ENCODE data around the gene TBC1D4. TPM values are rescaled to one million over a fixed set of nuclear protein-coding genes. Genes with fewer than 3 reads are reported as not detected.
"Not testable (repeated sequence)": the region's sequence is repeated elsewhere in the genome, so short reads cannot be mapped to it uniquely, and the experiment has no call there.

The TBC1D4 gene
- total and polyA plus RNA-seq, 10 donors: 10.1 to 67.0 (median 21.6) TPM

DNA sequence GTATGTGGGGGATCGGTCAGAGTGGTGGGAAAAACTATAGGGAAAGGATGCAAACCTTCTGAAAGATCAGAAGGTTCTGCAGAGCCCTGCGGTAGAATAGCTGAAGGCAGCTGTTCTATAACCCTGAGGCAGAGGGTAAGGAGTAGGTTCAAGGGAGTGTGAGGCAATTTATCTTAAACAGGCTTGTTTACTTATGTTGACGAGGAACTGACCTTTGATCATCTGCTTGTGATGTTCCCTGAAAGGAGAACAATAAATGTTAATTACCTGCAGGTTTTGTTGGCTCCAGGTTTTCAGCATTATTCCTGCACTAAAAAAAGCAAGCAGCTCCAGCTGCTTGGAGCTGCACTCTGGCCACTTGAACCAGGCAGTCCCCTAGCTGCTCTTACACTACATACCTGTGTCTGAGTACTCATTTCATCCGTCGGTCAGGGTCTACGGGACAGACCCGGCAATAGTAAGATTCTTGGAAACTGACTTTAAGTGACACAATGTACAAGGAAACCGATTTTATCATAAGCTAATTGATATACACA, 202.1 kb downstream of the TBC1D4 start:
- WGBS, 5 donors: 90 to 95% (median 91%) methylated on average over 8 of the region's 8 CpGs
- H3K4me3 ChIP-seq: no peak overlapping the region
- TF ChIP-seq, protein P1, sequence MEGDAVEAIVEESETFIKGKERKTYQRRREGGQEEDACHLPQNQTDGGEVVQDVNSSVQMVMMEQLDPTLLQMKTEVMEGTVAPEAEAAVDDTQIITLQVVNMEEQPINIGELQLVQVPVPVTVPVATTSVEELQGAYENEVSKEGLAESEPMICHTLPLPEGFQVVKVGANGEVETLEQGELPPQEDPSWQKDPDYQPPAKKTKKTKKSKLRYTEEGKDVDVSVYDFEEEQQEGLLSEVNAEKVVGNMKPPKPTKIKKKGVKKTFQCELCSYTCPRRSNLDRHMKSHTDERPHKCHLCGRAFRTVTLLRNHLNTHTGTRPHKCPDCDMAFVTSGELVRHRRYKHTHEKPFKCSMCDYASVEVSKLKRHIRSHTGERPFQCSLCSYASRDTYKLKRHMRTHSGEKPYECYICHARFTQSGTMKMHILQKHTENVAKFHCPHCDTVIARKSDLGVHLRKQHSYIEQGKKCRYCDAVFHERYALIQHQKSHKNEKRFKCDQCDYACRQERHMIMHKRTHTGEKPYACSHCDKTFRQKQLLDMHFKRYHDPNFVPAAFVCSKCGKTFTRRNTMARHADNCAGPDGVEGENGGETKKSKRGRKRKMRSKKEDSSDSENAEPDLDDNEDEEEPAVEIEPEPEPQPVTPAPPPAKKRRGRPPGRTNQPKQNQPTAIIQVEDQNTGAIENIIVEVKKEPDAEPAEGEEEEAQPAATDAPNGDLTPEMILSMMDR (IDR thresholded peaks at IDR 0.05 in 8 of 11, conservative IDR thresholded peaks at IDR 0.05 in 3 of 11): no peak
- no peak for TF ChIP-seq POLR2AphosphoS5 (IDR thresholded peaks at IDR 0.05)
- no peak for TF ChIP-seq POLR2A (IDR thresholded peaks at IDR 0.05)
- no peak for DNase-seq
- H3K36me3 ChIP-seq: peaks cover 0 to 8% (median 0%) of the 10 kb centered on the region in 6 donors
- intact Hi-C loops (cut with DNase I; ENCODE audit: low total_unique reads): no loop called here
- no peaks in the 10 kb centered on the region for H3K4me1 ChIP-seq
- H3K27ac ChIP-seq: no peak overlapping the region
- no peaks in the 10 kb centered on the region for H3K27me3 ChIP-seq (replicated peaks in 1 of 7)
- peaks cover 0 to 40% (median 13%) of the 10 kb centered on the region in 8 donors for H3K9me3 ChIP-seq

DNA sequence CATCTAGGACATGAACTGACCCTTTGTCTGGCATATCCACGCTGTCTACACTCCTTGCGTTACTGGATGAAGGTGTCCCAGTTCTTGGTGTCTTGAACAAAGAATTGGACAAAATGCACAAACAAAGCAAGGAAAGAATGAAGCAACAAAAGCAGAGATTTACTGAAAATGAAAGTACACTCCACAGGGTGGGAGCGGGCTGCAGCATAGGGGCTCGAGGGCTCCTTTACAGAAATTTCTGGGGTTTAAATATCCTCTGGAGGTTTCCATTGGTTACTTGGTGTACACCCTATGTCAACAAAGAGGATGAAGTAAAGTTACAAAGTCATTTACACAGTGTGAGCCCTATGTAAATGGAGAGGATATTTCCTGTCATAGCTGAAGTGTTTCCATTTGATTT, 208.3 kb downstream of the TBC1D4 start:
- intact Hi-C loops (cut with DNase I; ENCODE audit: low total_unique reads); H3K36me3 ChIP-seq; DNase-seq; H3K4me1 ChIP-seq; H3K4me3 ChIP-seq; H3K27me3 ChIP-seq (replicated peaks in 1 of 7); H3K27ac ChIP-seq: not testable (repeated sequence)
- H3K9me3 ChIP-seq: peaks cover 0 to 30% (median 15%) of the 10 kb centered on the region in 8 donors
- WGBS, 5 donors: 89 to 95% (median 92%) methylated on average over 4 of the region's 4 CpGs

DNA sequence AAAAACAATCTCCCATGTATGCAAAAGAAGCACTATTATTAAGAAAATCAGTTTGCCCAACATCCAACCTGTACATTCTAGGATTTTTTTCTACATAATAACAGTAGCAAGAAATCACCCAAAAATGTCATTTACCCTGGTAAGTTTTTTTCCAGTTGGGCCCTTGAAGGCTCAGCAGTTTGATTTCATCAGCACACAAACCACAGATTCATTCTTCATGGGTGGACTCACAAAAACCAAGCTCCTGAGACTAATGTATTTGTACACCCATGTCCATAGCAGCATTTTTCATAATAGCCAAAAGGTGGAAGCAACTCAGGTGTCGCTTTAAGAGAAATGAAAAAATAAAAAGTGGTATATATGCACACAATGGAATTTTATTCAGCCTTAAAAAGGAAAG, 210.1 kb downstream of the TBC1D4 start:
- H3K4me3 ChIP-seq: no peak overlapping the region
- no peaks in the 10 kb centered on the region for H3K27me3 ChIP-seq (replicated peaks in 1 of 7)
- no peaks in the 10 kb centered on the region for H3K4me1 ChIP-seq
- no peak overlapping the region for H3K27ac ChIP-seq
- DNase-seq: no peak
- H3K36me3 ChIP-seq: no peaks in the 10 kb centered on the region
- peaks cover 0 to 27% (median 14%) of the 10 kb centered on the region in 8 donors for H3K9me3 ChIP-seq
- no peak for TF ChIP-seq POLR2AphosphoS5 (IDR thresholded peaks at IDR 0.05)
- TF ChIP-seq, protein P1 (IDR thresholded peaks at IDR 0.05 in 8 of 11, conservative IDR thresholded peaks at IDR 0.05 in 3 of 11): no peak
- TF ChIP-seq POLR2A (IDR thresholded peaks at IDR 0.05): no peak
- intact Hi-C loops (cut with DNase I; ENCODE audit: low total_unique reads): no loop called here
- 92 to 100% (median 96%) methylated on average over 1 of the region's 1 CpG for WGBS, 5 donors

DNA sequence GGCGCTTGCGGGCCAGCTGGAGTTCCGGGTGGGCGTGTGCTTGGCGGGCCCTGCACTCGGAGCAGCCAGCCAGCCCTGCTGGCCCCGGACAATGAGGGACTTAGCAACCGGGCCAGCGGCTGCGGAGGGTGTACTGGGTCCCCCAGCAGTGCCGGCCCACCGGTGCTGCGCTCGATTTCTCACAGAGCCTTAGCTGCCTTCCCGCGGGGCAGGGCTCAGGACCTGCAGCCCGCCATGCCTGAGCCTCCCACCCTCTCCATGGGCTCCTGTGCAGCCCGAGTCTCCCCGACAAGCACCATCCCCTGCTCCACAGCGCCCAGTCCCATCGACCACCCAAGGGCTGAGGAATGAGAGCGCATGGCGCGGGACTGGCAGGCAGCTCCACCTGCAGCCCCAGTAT, 213.5 kb downstream of the TBC1D4 start:
- DNase-seq; H3K36me3 ChIP-seq; H3K4me3 ChIP-seq; H3K27me3 ChIP-seq (replicated peaks in 1 of 7); intact Hi-C loops (cut with DNase I; ENCODE audit: low total_unique reads); H3K9me3 ChIP-seq; H3K27ac ChIP-seq; H3K4me1 ChIP-seq: not testable (repeated sequence)
- 93 to 98% (median 96%) methylated on average over 8 to 24 of the region's 24 CpGs for WGBS, 5 donors

DNA sequence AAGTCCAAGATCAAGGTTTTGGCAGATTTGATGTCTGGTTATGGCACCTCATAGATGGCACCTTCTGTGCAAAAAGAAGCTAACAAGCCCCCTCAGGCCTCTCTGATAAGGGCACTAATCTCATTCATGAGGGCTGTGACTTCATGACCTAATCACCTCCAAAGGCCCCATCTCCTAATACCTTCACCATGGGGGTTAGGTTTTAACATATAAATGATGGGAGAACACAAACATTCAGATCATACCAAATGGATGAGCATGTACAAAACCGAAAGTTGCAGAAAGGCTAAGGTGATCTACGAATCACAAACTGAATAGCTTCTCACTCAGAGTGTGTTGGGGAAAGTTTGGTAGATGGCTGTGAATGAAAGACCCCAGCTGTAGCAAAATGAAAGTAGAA, 217.4 kb downstream of the TBC1D4 start:
- 82 to 100% (median 95%) methylated on average over 2 of the region's 2 CpGs for WGBS, 5 donors
- no peaks in the 10 kb centered on the region for H3K9me3 ChIP-seq
- no peaks in the 10 kb centered on the region for H3K27me3 ChIP-seq (replicated peaks in 1 of 7)
- H3K27ac ChIP-seq: no peak overlapping the region
- H3K4me1 ChIP-seq: no peaks in the 10 kb centered on the region
- TF ChIP-seq POLR2AphosphoS5 (IDR thresholded peaks at IDR 0.05) (no peak), POLR2A (IDR thresholded peaks at IDR 0.05) (no peak)
- TF ChIP-seq, protein P1 (IDR thresholded peaks at IDR 0.05 in 8 of 11, conservative IDR thresholded peaks at IDR 0.05 in 3 of 11): no peak
- no peak for DNase-seq
- intact Hi-C loops (cut with DNase I; ENCODE audit: low total_unique reads): no loop called here
- H3K36me3 ChIP-seq: no peaks in the 10 kb centered on the region
- no peak overlapping the region for H3K4me3 ChIP-seq
